HepG2 (cell line): ENCODE measurements around the gene PRSS3.
"Not testable (repeated sequence)": the region's sequence is repeated elsewhere in the genome, so short reads cannot be mapped to it uniquely, and the experiment has no call there.

Source experiments
- CHD2 ChIP-seq: IDR thresholded peaks from 2 replicates; pipeline ENCODE4 v1.6.1; 2011; ENCODE audit warnings: low read depth, low read length, improper control_type of control experiment
- CTCF ChIP-seq: sonication (generic); formaldehyde crosslinking; IDR thresholded peaks from 2 replicates; pipeline ENCODE4 v1.5.0; 2020; ENCODE audit warnings: mild to moderate bottlenecking, missing genetic modification reagents, moderate library complexity
- E2F5 ChIP-seq: sonication (generic); formaldehyde crosslinking; conservative IDR thresholded peaks from 2 replicates; pipeline ENCODE4 v1.4.0; 2020; ENCODE audit warnings: missing genetic modification reagents
- FOXJ3 ChIP-seq: sonication (generic); formaldehyde crosslinking; IDR thresholded peaks from 2 replicates; pipeline ENCODE4 v1.4.0; 2020; ENCODE audit warnings: missing genetic modification reagents, mild to moderate bottlenecking, borderline replicate concordance
- MAX ChIP-seq: IDR thresholded peaks from 2 replicates; pipeline ENCODE4 v1.6.1; 2012; ENCODE audit warnings: inconsistent platforms
- MLX ChIP-seq: IDR thresholded peaks from 2 replicates; pipeline ENCODE4 v1.6.1; 2016
- TEAD2 ChIP-seq: sonication (generic); formaldehyde crosslinking; IDR thresholded peaks from 2 replicates; pipeline ENCODE4 v1.9.0; 2021; ENCODE audit warnings: missing genetic modification reagents
- THAP8 ChIP-seq: sonication (generic); formaldehyde crosslinking; IDR thresholded peaks from 2 replicates; pipeline ENCODE4 v1.5.1; 2020; ENCODE audit warnings: missing genetic modification reagents, mild to moderate bottlenecking, borderline replicate concordance
- USF2 ChIP-seq, 2 experiments: sonication (generic) in 1 of 2; formaldehyde crosslinking in 1 of 2; IDR thresholded peaks; 2 replicates each; pipeline versions ENCODE4 v1.5.1 to v1.6.1; 2011 to 2020; ENCODE audit warnings: borderline replicate concordance in 1 of 2, low read depth in 1 of 2, low read length in 1 of 2, mild to moderate bottlenecking in 1 of 2, missing genetic modification reagents in 1 of 2, moderate library complexity in 1 of 2
- ZFP41 ChIP-seq: sonication (generic); formaldehyde crosslinking; IDR thresholded peaks from 2 replicates; pipeline ENCODE4 v1.4.0; 2020; ENCODE audit warnings: mild to moderate bottlenecking, missing genetic modification reagents, borderline replicate concordance
- ZNF766 ChIP-seq: sonication (generic); formaldehyde crosslinking; IDR thresholded peaks from 2 replicates; pipeline ENCODE4 v1.5.0; 2020; ENCODE audit warnings: missing genetic modification reagents, borderline replicate concordance
- ZSCAN20 ChIP-seq: sonication (generic); formaldehyde crosslinking; IDR thresholded peaks from 2 replicates; pipeline ENCODE4 v1.4.0; 2020; ENCODE audit warnings: missing genetic modification reagents, mild to moderate bottlenecking, borderline replicate concordance

GRCh38 chr9:33749305-33749654 is 46.1 kb upstream of the PRSS3 start:
- not testable (repeated sequence) for TF ChIP-seq MAX; CTCF (CRISPR knock-in tag); ZFP41 (CRISPR knock-in tag); E2F5 (CRISPR knock-in tag); USF2 (IDR thresholded peaks at IDR 0.05; ENCODE audit: low read depth, low read length); USF2 (CRISPR knock-in tag; IDR thresholded peaks at IDR 0.05; ENCODE audit: borderline replicate concordance); MLX (CRISPR knock-in tag); ZSCAN20 (CRISPR knock-in tag); FOXJ3 (CRISPR knock-in tag); CHD2; THAP8 (CRISPR knock-in tag); TEAD2 (CRISPR knock-in tag); ZNF766
